Activated T-helper 1 cell treated with anti-CD3 and anti-CD28 coated beads, Interleukin-12 subunit alpha, Interleukin-12 subunit beta, Interleukin-2, Interleukin-4 antibody, amounts not matched to agents 30 ng/mL and 10 ng/mL and 1 ng/mL, durations not matched to agents 14 hours and 24 hours and 36 hours (primary cell): ENCODE results near the gene OPA1. TPM values are rescaled to one million over a fixed set of nuclear protein-coding genes. Genes with fewer than 3 reads are reported as not detected.

Experiments used
- DNase-seq: peaks from one replicate; pipeline ENCODE4 v3.0.0; 2021; ENCODE audit warnings: low spot score
- H3K27ac Mint-ChIP-seq: one replicate; pipeline ENCODE4 v1.8.0; 2021; ENCODE audit warnings: mild to moderate bottlenecking, mixed read lengths
- H3K27me3 Mint-ChIP-seq: one replicate; pipeline ENCODE4 v1.8.0; 2022; ENCODE audit warnings: mild to moderate bottlenecking, moderate library complexity, mixed read lengths; ENCODE audit not compliant: insufficient read depth
- H3K36me3 Mint-ChIP-seq: one replicate; pipeline ENCODE4 v1.8.0; 2021; ENCODE audit warnings: low read depth, mixed read lengths
- H3K4me1 Mint-ChIP-seq: one replicate; pipeline ENCODE4 v1.8.0; 2021; ENCODE audit warnings: low read depth, mixed read lengths
- H3K4me3 Mint-ChIP-seq: one replicate; pipeline ENCODE4 v1.8.0; 2021; ENCODE audit warnings: mild to moderate bottlenecking, moderate library complexity, mixed read lengths
- H3K9me3 Mint-ChIP-seq: one replicate; pipeline ENCODE4 v1.8.0; 2021; ENCODE audit warnings: mixed read lengths
- intact Hi-C: fragments of 100-400 bp; cut with micrococcal nuclease; formaldehyde crosslinking; loops from one replicate; pipeline ENCODE4 v1.15.1; 2024
- total RNA-seq: library from RNA; stranded (reverse); gene quantifications from 2 replicates; pipeline ENCODE4 v1.2.3, GENCODE V29; 2022

Gene OPA1
- total RNA-seq, 1 donor from 2014 or later: 78.1 TPM

DNA sequence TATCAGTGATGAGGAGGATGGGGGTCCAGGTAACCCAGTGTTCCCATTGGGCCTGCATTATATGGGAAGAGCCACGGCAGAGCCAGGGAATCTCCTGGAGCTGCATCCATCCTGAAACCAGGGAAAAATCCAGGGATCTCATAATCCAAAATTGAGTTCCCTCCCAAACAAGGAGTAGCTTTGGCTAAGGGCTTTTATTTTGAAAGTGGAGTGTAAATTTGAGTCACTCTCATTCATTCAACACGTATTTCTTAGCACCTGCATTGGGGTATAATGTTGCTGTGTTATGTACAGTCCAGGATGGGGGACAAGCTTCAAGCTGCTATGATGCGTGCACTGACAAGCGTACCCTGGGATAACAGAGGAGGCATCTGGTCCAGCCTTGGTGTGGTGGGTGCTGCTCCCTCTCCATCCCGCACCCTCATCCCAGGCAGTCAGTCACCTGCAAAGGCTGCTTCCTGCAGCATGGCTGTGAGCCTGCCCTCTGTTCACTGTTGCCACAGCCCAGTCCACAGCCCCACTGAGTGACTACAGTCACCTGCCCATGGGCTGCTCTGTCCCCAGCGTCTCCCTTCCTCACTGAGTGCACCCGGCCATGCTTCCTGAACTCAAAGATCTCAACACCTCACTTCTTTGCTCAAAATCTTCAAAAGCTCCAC, 135.6 kb downstream of the OPA1 start:
- H3K4me3 Mint-ChIP-seq: no peak overlapping the region
- H3K4me1 Mint-ChIP-seq: no peaks in the 10 kb centered on the region
- no peaks in the 10 kb centered on the region for H3K36me3 Mint-ChIP-seq
- intact Hi-C loops: no loop called here
- no peak overlapping the region for H3K27ac Mint-ChIP-seq
- no peak for DNase-seq
- H3K9me3 Mint-ChIP-seq: no peaks in the 10 kb centered on the region
- peaks cover 4% of the 10 kb centered on the region for H3K27me3 Mint-ChIP-seq

DNA sequence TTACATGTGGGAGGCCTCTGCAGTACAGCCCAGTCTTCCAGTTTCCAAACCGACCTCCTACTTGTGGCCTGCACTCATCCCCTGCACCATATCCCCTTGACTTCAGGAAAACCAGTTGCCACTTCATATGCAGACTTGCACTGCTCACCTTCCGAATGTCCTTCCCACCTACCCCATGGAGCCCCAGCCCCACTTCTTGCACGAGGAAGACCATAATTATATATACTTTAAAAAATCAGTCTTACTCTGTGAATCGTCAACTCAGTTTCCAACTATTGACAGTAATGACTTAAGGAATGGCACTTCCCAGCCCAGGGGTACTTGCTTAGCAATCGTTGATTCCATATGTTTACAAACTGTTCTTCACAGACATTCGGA, 136.1 kb downstream of the OPA1 start:
- Mint-ChIP-seq H3K27ac (no peak overlapping the region), H3K36me3 (no peaks in the 10 kb centered on the region), H3K4me3 (no peak overlapping the region), H3K9me3 (no peaks in the 10 kb centered on the region), H3K27me3 (peaks cover 8% of the 10 kb centered on the region), H3K4me1 (no peaks in the 10 kb centered on the region)
- DNase-seq: no peak
- intact Hi-C loops: no loop called here

DNA sequence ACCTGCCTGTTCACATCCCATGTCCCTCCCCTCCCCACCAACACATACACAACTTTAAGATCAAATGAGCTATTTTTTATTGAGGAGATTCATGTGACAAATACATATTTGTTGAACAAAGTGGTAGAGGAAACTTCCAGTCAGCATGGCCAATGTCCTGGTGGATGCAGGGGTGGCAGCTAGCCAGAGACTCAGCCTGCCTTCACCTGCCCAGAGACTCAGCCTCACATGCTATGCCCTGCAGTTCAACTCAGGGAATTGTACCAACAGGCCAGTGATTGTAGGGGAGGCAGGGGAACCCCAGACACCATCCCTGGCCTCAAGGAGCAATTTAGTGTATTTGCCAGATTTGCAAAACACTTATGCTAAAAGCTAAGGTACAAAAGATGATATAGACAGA, 136.6 kb downstream of the OPA1 start:
- Mint-ChIP-seq H3K4me3 (no peak overlapping the region), H3K27ac (no peak overlapping the region), H3K27me3 (peaks cover 4% of the 10 kb centered on the region), H3K36me3 (no peaks in the 10 kb centered on the region), H3K4me1 (no peaks in the 10 kb centered on the region), H3K9me3 (no peaks in the 10 kb centered on the region)
- intact Hi-C loops: no loop called here
- no peak for DNase-seq

DNA sequence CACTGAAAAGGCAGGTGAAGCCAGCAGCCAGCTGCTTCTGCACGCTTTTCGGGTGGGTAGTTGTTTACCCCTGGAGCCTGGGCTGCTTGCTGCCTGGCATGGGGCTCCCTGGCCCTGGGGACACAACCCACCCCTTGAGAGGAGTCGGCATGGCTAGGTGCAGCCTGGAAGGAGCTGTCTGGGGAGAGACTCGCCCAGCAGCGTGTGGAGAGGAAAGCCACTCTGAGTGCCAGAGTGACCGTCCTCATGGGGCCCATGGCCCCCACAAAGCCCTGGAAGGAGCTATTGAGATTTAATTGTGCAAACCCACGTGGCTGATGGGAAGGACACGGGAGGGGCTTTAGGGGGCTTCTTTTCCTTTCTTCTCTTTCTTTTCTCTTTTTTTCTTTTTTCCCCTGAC, 137.5 kb downstream of the OPA1 start:
- no peak for DNase-seq
- Mint-ChIP-seq H3K9me3 (no peaks in the 10 kb centered on the region), H3K27ac (no peak overlapping the region), H3K4me1 (no peaks in the 10 kb centered on the region), H3K36me3 (no peaks in the 10 kb centered on the region), H3K27me3 (peaks cover 8% of the 10 kb centered on the region), H3K4me3 (no peak overlapping the region)
- intact Hi-C loops: no loop called here

DNA sequence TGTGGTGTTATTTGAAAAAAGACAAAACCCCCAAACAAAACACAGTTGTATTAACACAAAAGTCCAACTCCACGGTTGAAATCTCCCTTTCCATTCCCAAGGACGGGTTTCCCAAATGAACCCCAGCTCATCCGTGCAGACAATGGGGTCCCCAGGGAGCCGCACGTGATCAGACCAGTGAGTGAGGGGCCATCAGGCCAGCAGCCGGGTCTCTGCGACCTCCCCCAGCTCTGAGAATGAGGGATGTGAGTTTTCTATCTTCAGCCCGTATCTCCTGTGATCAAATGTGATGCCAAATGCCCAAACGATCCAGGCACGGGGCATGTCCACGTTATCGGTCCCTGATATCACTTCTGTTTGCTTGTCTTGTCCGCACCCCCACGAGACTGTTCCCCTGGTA, 138.0 kb downstream of the OPA1 start:
- intact Hi-C loops: no loop called here
- Mint-ChIP-seq H3K4me3 (no peak overlapping the region), H3K27me3 (peaks cover 13% of the 10 kb centered on the region), H3K27ac (no peak overlapping the region), H3K9me3 (no peaks in the 10 kb centered on the region), H3K4me1 (no peaks in the 10 kb centered on the region), H3K36me3 (no peaks in the 10 kb centered on the region)
- no peak for DNase-seq

DNA sequence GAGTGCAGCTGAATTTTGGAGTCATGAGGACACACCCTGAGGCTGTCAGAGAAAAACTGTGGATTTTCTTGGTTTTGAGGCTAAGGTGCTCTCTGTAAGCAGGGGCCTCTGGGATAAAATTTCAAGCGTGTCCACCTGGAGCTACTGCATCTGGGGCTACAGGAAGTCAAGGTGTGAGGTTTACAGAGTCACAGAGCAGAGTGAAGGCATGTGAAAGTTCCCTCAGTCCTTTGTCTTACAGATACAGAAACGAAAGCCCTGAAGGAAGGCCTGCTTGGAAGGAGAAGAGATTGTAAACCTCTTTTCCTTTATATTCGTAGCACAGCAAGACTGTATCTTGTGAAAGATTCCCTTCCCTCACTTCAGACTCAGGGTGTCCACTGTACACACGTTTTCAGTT, 138.6 kb downstream of the OPA1 start:
- Mint-ChIP-seq H3K4me1 (no peaks in the 10 kb centered on the region), H3K4me3 (no peak overlapping the region), H3K9me3 (no peaks in the 10 kb centered on the region), H3K36me3 (no peaks in the 10 kb centered on the region), H3K27me3 (peaks cover 14% of the 10 kb centered on the region), H3K27ac (no peak overlapping the region)
- intact Hi-C loops: no loop called here
- no peak for DNase-seq

DNA sequence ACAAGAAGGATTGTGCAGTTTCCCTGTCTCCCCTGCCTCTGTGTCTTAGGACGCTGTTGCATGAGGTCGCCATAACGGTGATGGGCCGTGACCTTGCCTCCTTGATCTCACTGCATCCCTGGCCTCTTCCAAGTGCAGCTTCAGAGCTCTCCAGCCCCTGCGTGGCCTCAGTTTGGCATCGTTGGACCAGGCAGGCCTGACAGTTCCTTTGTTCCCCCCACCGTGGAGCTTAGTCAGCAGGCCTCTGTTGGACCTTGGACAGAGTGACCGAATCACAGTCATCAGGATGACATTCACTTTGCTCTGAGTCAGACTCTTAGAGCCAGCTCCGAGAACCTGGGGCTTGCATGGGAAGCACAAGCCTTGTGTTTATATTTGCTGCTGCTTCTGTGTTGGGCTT, 139.4 kb downstream of the OPA1 start:
- no peaks in the 10 kb centered on the region for H3K9me3 Mint-ChIP-seq
- intact Hi-C loops: no loop called here
- H3K4me1 Mint-ChIP-seq: no peaks in the 10 kb centered on the region

DNA sequence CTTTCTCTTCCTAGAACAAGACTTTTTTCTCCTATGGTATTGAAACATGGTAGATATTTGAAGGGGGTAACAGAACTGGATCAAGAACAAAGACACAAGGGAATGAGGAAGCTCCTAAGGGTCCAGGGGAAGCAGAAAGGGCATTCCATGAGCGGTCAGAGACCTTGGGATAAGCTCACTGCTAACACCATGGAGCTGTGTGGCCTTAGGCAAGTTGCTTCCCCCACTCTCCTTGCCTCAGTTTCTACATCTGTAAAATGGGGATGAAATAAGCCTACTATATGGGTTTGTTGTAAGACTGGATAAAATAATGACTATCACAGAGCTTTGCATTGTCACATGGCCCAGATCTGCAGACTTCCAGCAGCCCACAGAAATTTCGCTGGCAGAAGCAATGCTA, 139.8 kb downstream of the OPA1 start:
- no peak for DNase-seq
- Mint-ChIP-seq H3K9me3 (no peaks in the 10 kb centered on the region), H3K27ac (no peak overlapping the region), H3K4me1 (no peaks in the 10 kb centered on the region), H3K27me3 (peaks cover 14% of the 10 kb centered on the region), H3K36me3 (no peaks in the 10 kb centered on the region), H3K4me3 (no peak overlapping the region)
- intact Hi-C loops: no loop called here

More for the DNA sequence above, 139.4 kb downstream of the OPA1 start:
- Mint-ChIP-seq H3K27ac (no peak overlapping the region), H3K36me3 (no peaks in the 10 kb centered on the region), H3K4me3 (no peak overlapping the region), H3K27me3 (peaks cover 14% of the 10 kb centered on the region)
- DNase-seq: no peak

DNA sequence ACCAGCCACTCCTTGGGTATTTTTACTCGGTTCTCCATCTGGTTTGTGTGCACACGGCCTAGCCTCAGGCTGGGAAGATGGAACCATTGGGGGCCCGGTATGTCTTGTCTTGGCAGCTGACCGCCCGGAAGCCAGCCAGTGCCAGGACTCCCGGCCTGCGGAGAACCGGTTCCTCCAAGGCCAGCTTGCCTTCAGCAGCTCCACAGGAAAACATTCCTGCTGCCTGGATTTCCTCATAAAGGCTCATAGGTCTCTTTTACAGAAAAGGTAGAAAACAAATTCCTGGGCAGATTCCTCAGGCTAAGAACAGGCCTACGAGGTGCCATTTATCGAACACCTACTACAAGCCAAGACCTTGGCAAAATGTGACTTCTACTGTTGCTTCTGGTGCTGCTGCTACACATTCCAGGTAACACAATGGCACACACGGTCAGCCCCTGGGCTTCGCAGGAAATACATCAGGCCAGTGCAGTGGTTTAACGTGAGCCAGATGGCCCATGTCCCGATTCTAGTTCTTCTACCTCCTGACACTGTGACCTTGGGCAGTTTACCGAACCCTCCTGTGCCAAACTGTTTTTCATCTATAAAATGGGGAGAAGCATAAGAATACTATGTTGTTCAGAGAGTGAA, 141.8 kb downstream of the OPA1 start:
- no peaks in the 10 kb centered on the region for H3K9me3 Mint-ChIP-seq
- no peaks in the 10 kb centered on the region for H3K4me1 Mint-ChIP-seq
- no peak for DNase-seq
- H3K4me3 Mint-ChIP-seq: no peak overlapping the region
- peaks cover 14% of the 10 kb centered on the region for H3K27me3 Mint-ChIP-seq
- intact Hi-C loops: no loop called here
- no peak overlapping the region for H3K27ac Mint-ChIP-seq
- H3K36me3 Mint-ChIP-seq: no peaks in the 10 kb centered on the region

DNA sequence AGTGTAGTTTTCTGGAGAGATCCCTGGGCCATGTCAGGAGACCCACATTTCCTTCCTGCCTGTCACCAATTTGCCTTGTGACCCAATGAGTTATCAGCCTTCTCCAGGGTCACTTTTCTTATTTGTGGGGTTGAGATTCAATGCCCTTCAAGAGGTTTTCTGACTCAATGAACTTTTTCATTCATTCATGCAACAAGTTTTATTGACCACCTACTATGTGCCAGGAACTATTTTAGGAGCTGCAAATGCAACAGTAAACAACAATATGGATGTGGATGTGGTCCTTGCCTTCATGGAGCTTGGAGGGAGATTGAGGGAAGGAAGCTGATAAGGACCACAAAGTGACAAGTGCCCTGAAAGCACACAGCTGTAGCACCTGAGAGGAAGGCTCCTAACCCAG, 142.8 kb downstream of the OPA1 start:
- intact Hi-C loops: no loop called here
- no peaks in the 10 kb centered on the region for H3K36me3 Mint-ChIP-seq
- peaks cover 20% of the 10 kb centered on the region for H3K27me3 Mint-ChIP-seq
- H3K27ac Mint-ChIP-seq: no peak overlapping the region
- no peaks in the 10 kb centered on the region for H3K4me1 Mint-ChIP-seq
- DNase-seq: no peak
- no peak overlapping the region for H3K4me3 Mint-ChIP-seq
- H3K9me3 Mint-ChIP-seq: no peaks in the 10 kb centered on the region

DNA sequence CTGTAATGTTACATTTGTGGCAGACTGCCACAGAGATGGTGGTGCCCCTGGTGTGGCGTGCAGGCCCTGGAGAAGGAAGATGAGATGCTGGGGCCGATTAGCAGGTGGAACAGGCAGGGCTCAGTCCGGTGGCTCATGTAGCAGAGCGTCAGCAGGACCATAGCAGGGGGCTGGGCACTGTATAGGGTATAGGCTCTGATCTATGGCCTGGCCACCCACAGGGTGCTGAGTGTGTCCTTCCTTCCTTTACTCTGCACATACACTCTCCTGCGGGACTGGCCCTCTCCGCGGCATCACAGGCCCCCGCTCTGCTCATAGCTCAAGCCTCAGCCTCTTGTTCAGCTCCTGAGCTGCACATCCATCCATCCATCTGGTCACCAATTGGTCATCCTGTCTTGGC, 143.6 kb downstream of the OPA1 start:
- Mint-ChIP-seq H3K27me3 (peaks cover 20% of the 10 kb centered on the region), H3K27ac (no peak overlapping the region), H3K4me3 (no peak overlapping the region), H3K9me3 (no peaks in the 10 kb centered on the region), H3K36me3 (no peaks in the 10 kb centered on the region), H3K4me1 (no peaks in the 10 kb centered on the region)
- intact Hi-C loops: no loop called here
- no peak for DNase-seq

DNA sequence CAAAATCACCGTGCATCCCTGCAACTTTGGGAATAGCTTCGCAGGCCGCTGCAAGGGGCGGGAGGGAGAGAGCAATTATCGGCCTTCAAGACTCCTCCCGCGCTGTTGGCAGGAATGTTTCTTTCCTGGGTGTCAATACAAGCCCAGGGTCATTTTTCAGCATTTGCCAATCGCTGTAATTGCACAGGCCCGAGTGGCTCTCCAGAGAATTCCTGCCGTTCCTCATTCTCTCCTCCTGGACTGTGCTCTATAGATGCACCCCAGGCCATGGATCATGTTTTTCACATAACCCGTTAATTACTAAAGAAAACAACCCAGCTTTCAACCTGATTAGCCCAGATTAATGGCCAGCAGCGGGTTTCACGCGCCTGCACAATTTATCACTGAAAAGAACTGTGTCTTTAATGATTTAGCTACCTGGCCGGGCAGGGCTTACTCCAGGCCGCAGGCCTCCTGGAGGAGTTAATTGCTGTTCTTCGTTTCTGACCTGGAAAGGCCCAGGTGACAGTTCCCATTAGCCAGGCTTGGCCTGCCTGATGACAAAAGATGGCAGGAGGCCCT, 144.3 kb downstream of the OPA1 start:
- intact Hi-C loops: no loop called here
- no peak for DNase-seq
- no peaks in the 10 kb centered on the region for H3K36me3 Mint-ChIP-seq
- no peak overlapping the region for H3K4me3 Mint-ChIP-seq
- peaks cover 20% of the 10 kb centered on the region for H3K27me3 Mint-ChIP-seq
- no peak overlapping the region for H3K27ac Mint-ChIP-seq
- H3K4me1 Mint-ChIP-seq: no peaks in the 10 kb centered on the region
- H3K9me3 Mint-ChIP-seq: no peaks in the 10 kb centered on the region

DNA sequence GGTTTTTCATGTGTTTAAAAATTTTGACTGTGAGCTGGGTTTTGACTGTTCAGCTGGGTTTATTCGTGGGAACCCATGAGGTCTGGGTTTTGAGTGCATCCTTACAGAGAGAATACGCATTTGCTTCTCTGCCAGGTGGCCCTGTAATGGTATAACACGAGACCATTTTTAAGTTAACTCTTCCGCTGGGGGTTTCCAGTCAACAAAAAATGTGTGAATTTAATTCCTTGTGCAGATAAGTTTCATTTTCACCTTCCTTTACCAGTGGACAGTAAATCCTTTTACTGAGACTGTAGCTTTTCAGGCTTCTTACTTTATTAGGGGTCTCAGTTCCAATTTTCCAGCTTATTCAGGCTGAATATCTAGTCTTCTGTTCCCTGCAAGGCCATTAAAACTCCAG, 149.6 kb downstream of the OPA1 start:
- H3K27ac Mint-ChIP-seq: no peak overlapping the region
- no peaks in the 10 kb centered on the region for H3K36me3 Mint-ChIP-seq
- peaks cover 5% of the 10 kb centered on the region for H3K27me3 Mint-ChIP-seq
- H3K9me3 Mint-ChIP-seq: no peaks in the 10 kb centered on the region
- no peak overlapping the region for H3K4me3 Mint-ChIP-seq
- peaks cover 17% of the 10 kb centered on the region for H3K4me1 Mint-ChIP-seq
- intact Hi-C loops: no loop called here
- no peak for DNase-seq

DNA sequence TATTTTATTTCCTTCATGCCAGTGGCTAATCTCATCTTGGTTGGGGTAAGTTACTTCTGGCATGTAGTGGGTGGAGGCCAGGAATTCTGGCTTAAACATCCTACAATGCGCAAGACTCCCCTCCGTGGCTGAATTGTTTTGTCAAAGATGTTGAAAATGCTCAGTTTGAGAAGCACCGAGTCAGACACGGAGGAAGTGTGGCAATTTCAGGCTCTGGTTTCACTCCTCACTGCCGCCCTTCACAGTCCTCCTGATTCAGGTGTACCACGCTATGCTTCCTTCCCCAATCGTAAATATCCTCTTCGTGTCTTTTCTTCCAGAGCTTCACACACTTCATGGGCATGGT, 150.7 kb downstream of the OPA1 start:
- Mint-ChIP-seq H3K9me3 (no peaks in the 10 kb centered on the region), H3K27me3 (peaks cover 10% of the 10 kb centered on the region), H3K27ac (peak overlapping the region; percentile 37), H3K36me3 (no peaks in the 10 kb centered on the region), H3K4me3 (peak overlapping the region; percentile 61), H3K4me1 (peaks cover 17% of the 10 kb centered on the region)
- intact Hi-C loops: no loop called here
- DNase-seq: no peak
